CD14-positive monocyte (primary cell): ENCODE measurements around the gene MOB1A. TPM values are rescaled to one million over a fixed set of nuclear protein-coding genes. Genes with fewer than 3 reads are reported as not detected.
A peak's percentile ranks its signal among the peaks of the same experiment; 100 is the strongest.
"Not testable (repeated sequence)": the region's sequence is repeated elsewhere in the genome, so short reads cannot be mapped to it uniquely, and the experiment has no call there.

Source experiments
- DNase-seq, 3 donors: peaks; one replicate each; pipeline ENCODE4 v3.0.0-alpha.2; 2011 to 2022
- H2AFZ ChIP-seq: 2 replicates; pipeline ENCODE4 v1.6.0; 2012; ENCODE audit warnings: mild to moderate bottlenecking, low read depth, low read length, inconsistent platforms; ENCODE audit not compliant: insufficient read depth, poor library complexity, severe bottlenecking
- H3K27ac ChIP-seq, 2 donors: 1 replicate in 1 of 2; 2 replicates in 1 of 2; pipeline ENCODE4 v1.5.1; 2012 to 2013; ENCODE audit warnings: low read length in 2 of 2, control low read depth in 1 of 2, inconsistent platforms in 1 of 2, low read depth in 1 of 2, mild to moderate bottlenecking in 1 of 2
- H3K27me3 ChIP-seq, 2 donors: one replicate each; pipeline versions ENCODE4 v1.6.0 to v1.6.1; 2011 to 2013; ENCODE audit warnings: low read length in 2 of 2; ENCODE audit not compliant: control insufficient read depth in 2 of 2, insufficient read depth in 2 of 2
- H3K36me3 ChIP-seq, 2 donors: replicated peaks in 1 of 2; 1 replicate in 1 of 2; 2 replicates in 1 of 2; pipeline versions ENCODE4 v1.5.1 to v1.6.1; 2012 to 2013; ENCODE audit warnings: low read length in 2 of 2, control low read depth in 1 of 2, inconsistent platforms in 1 of 2, mild to moderate bottlenecking in 1 of 2; ENCODE audit not compliant: insufficient read depth in 2 of 2, control insufficient read depth in 1 of 2
- H3K4me1 ChIP-seq, 2 donors: 1 replicate in 1 of 2; 2 replicates in 1 of 2; pipeline versions ENCODE4 v1.5.1 to v1.6.1; 2012 to 2013; ENCODE audit warnings: low read length in 2 of 2, control low read depth in 1 of 2, inconsistent platforms in 1 of 2, mild to moderate bottlenecking in 1 of 2, moderate library complexity in 1 of 2; ENCODE audit not compliant: insufficient read depth in 2 of 2, control insufficient read depth in 1 of 2
- H3K4me2 ChIP-seq: replicated peaks from 2 replicates; pipeline ENCODE3; 2012; ENCODE audit warnings: low read length, moderate library complexity, mild to moderate bottlenecking; ENCODE audit not compliant: poor library complexity, severe bottlenecking; ENCODE audit errors: extremely low read depth
- H3K4me3 ChIP-seq, 3 experiments: fragments of 200-600 bp in 1 of 3; sonication (generic) in 1 of 3; replicated peaks in 1 of 3; 1 replicate in 2 of 3; 2 replicates in 1 of 3; pipeline ENCODE4 v1.5.1; 2011 to 2013; ENCODE audit warnings: low read length in 3 of 3, mild to moderate bottlenecking in 3 of 3, control low read depth in 2 of 3, low read depth in 2 of 3, inconsistent platforms in 1 of 3, moderate library complexity in 1 of 3
- H3K79me2 ChIP-seq: 2 replicates; pipeline ENCODE4 v1.6.0; 2012; ENCODE audit warnings: mild to moderate bottlenecking, control low read depth, inconsistent platforms, low read length, moderate library complexity; ENCODE audit not compliant: insufficient read depth
- H3K9ac ChIP-seq: 2 replicates; pipeline ENCODE4 v1.6.0; 2017; ENCODE audit warnings: low read length, mild to moderate bottlenecking; ENCODE audit not compliant: insufficient read depth, poor library complexity, severe bottlenecking
- H3K9me3 ChIP-seq, 2 donors: replicated peaks in 1 of 2; 1 replicate in 1 of 2; 2 replicates in 1 of 2; pipeline versions ENCODE4 v1.5.1 to v1.6.1; 2012 to 2013; ENCODE audit warnings: low read length in 2 of 2, control low read depth in 1 of 2; ENCODE audit not compliant: control insufficient read depth in 1 of 2, insufficient read depth in 1 of 2
- H4K20me1 ChIP-seq: 2 replicates; pipeline ENCODE4 v1.6.0; 2012; ENCODE audit warnings: mild to moderate bottlenecking, low read length, control low read depth, moderate library complexity; ENCODE audit not compliant: insufficient read depth
- H3K27ac Mint-ChIP-seq, 7 donors: one replicate each; pipeline ENCODE4 v1.8.0; 2020; ENCODE audit warnings: mild to moderate bottlenecking in 7 of 7, mixed read lengths in 7 of 7, moderate library complexity in 6 of 7, inconsistent platforms in 2 of 7
- H3K27me3 Mint-ChIP-seq, 3 donors: one replicate each; pipeline ENCODE4 v1.8.0; 2021 to 2022; ENCODE audit warnings: low read depth in 3 of 3, mild to moderate bottlenecking in 3 of 3, mixed read lengths in 3 of 3, moderate library complexity in 3 of 3, inconsistent platforms in 1 of 3
- H3K36me3 Mint-ChIP-seq, 2 donors: one replicate each; pipeline ENCODE4 v1.8.0; 2020; ENCODE audit warnings: mixed read lengths in 2 of 2, inconsistent platforms in 1 of 2, mild to moderate bottlenecking in 1 of 2
- H3K4me1 Mint-ChIP-seq: one replicate; pipeline ENCODE4 v1.8.0; 2020; ENCODE audit warnings: mild to moderate bottlenecking, mixed read lengths
- H3K4me3 Mint-ChIP-seq, 2 donors: one replicate each; pipeline ENCODE4 v1.8.0; 2020; ENCODE audit warnings: mild to moderate bottlenecking in 2 of 2, mixed read lengths in 2 of 2, moderate library complexity in 1 of 2
- H3K9me3 Mint-ChIP-seq, 7 donors: one replicate each; pipeline ENCODE4 v1.8.0; 2020 to 2022; ENCODE audit warnings: mixed read lengths in 7 of 7, mild to moderate bottlenecking in 6 of 7, moderate library complexity in 6 of 7, inconsistent platforms in 2 of 7
- WGBS: methylation state at CpG from one replicate; pipeline ENCODE4 v1.1.5; 2013; ENCODE audit warnings: missing lambda C conversion rate; ENCODE audit not compliant: insufficient coverage; 5-methylcytosine and 5-hydroxymethylcytosine counted together
- intact Hi-C, 2 donors: fragments of 100-400 bp; cut with micrococcal nuclease; formaldehyde crosslinking; loops; one replicate each; pipeline versions ENCODE4 v1.15.0 to v1.15.1; 2023
- polyA plus RNA-seq, 3 donors: library from polyadenylated mRNA; depleted of rRNA in 1 of 3; unstranded in 2 of 3; stranded (reverse) in 1 of 3; fragments of 300-500 nt in 2 of 3; fragments of >200 nt in 1 of 3; fragmentation: Illumina TruSeq in 2 of 3; gene quantifications; 1 replicate in 2 of 3; 2 replicates in 1 of 3; pipeline ENCODE4 v1.2.3, GENCODE V29; 2012 to 2021
- TF ChIP-seq, protein P1 (sequence below): fragments of 200-600 bp; IDR thresholded peaks from one replicate; pipeline ENCODE4 v1.8.0; 2022; ENCODE audit warnings: antibody characterized with exemption, mild to moderate bottlenecking

The MOB1A gene
- polyA plus RNA-seq, 3 donors, result 55.0 to 367 (median 285) TPM

DNA sequence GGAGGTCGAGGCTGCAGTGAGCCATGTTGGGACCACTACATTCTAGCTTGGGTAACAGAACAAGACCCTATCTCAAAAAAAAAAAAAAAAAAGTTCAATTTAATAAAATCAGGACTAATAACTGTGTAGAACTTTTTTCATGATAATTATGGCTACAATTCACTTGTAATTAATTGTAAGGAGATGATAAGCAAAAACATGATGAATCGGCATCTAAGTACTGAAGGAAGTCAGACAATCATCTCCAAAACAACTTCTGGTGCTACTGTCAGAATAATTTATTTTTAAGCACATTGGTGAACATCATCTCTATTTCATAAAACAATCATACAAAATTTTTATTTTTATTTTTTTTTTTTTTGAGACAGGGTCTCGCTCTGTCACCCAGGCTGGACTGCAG lies 10.0 kb upstream of the MOB1A start:
- no peak overlapping the region for H3K27ac ChIP-seq
- DNase-seq, result no peak
- no peak overlapping the region for H3K9ac ChIP-seq
- Mint-ChIP-seq H3K27ac (no peak overlapping the region), H3K9me3 (peaks cover 0 to 2% (median 0%) of the 10 kb centered on the region in 7 donors), H3K27me3 (peaks cover 0 to 8% (median 0%) of the 10 kb centered on the region in 3 donors), H3K36me3 (no peaks in the 10 kb centered on the region), H3K4me3 (no peak overlapping the region), H3K4me1 (peaks cover 44% of the 10 kb centered on the region)
- no peaks in the 10 kb centered on the region for H4K20me1 ChIP-seq
- no peak overlapping the region for H2AFZ ChIP-seq
- no peaks in the 10 kb centered on the region for H3K27me3 ChIP-seq
- TF ChIP-seq, protein P1, sequence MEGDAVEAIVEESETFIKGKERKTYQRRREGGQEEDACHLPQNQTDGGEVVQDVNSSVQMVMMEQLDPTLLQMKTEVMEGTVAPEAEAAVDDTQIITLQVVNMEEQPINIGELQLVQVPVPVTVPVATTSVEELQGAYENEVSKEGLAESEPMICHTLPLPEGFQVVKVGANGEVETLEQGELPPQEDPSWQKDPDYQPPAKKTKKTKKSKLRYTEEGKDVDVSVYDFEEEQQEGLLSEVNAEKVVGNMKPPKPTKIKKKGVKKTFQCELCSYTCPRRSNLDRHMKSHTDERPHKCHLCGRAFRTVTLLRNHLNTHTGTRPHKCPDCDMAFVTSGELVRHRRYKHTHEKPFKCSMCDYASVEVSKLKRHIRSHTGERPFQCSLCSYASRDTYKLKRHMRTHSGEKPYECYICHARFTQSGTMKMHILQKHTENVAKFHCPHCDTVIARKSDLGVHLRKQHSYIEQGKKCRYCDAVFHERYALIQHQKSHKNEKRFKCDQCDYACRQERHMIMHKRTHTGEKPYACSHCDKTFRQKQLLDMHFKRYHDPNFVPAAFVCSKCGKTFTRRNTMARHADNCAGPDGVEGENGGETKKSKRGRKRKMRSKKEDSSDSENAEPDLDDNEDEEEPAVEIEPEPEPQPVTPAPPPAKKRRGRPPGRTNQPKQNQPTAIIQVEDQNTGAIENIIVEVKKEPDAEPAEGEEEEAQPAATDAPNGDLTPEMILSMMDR, result no peak
- H3K36me3 ChIP-seq, result no peaks in the 10 kb centered on the region
- no peak overlapping the region for H3K4me2 ChIP-seq
- H3K4me3 ChIP-seq, result no peak overlapping the region
- intact Hi-C loops, result no loop called here
- peaks cover 12% of the 10 kb centered on the region for H3K79me2 ChIP-seq
- peaks cover 43 to 53% of the 10 kb centered on the region in 2 donors for H3K4me1 ChIP-seq
- H3K9me3 ChIP-seq, result no peaks in the 10 kb centered on the region
- WGBS, result 100% methylated on average over 1 of the region's 3 CpGs

DNA sequence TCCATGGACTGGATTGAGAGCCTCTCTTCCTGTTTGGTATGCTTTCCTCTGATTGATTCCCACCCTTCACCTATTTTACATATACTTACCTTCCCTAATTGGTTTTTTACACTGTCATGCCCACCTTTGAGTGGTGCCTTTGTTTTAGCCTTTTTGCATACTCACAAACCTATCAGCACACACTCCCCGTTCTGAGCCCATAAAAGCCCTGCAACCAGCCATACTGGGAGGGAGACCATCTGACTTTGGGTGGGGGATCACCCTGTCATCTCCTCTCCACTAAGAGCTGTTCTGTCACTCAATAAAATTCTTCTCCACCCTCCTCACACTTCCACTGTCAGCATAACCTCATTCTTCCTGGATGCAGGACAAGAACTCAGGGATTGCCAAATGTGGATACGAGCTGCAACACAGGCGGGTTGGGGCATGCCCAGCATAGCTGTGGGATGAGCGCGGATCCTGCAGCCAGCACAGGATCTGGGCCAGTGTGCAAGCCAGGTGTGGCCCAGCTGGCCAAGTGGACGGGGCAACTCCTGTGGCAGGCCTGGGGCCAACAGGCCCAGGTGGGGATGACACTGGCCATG lies 9.4 kb upstream of the MOB1A start:
- H3K36me3 Mint-ChIP-seq, result no peaks in the 10 kb centered on the region
- Histone ChIP-seq H3K4me2 (no peak overlapping the region), H3K9me3 (no peaks in the 10 kb centered on the region), H4K20me1 (no peaks in the 10 kb centered on the region), H3K9ac (no peak overlapping the region), H2AFZ (no peak overlapping the region), H3K4me3 (no peak overlapping the region), H3K79me2 (peaks cover 12% of the 10 kb centered on the region), H3K27ac (peak overlapping the region in 1 of 2 donors; percentile 54), H3K36me3 (no peaks in the 10 kb centered on the region), H3K27me3 (no peaks in the 10 kb centered on the region), H3K4me1 (peaks cover 49 to 59% of the 10 kb centered on the region in 2 donors)
- H3K4me3 Mint-ChIP-seq, result no peak overlapping the region
- intact Hi-C loops, result no loop called here
- H3K9me3 Mint-ChIP-seq, result peaks cover 0 to 2% (median 0%) of the 10 kb centered on the region in 7 donors
- 96% methylated on average over 5 of the region's 6 CpGs for WGBS
- H3K27ac Mint-ChIP-seq, result peak overlapping the region; percentile 6 to 74 (median 52)
- peaks cover 0 to 8% (median 0%) of the 10 kb centered on the region in 3 donors for H3K27me3 Mint-ChIP-seq
- peaks cover 47% of the 10 kb centered on the region for H3K4me1 Mint-ChIP-seq
- TF ChIP-seq, protein P1, result no peak
- DNase-seq, result no peak

DNA sequence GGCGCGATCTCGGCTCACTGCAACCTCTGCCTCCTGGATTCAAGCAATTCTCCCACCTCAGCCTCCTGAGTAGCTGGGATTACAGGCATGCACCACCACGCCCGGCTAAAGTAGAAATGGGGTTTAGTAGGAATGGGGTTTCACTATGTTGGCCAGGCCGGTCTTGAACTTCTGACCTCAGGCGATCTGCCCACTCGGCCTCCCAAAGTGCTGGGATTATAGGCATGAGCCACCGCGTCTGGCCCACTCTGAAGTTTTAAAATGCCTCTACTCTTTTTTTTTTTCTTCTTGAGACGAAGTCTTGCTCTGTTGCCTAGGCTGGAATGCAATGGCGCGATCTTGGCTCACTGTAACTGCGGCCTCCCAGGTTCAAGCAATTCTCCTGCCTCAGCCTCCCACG lies 8.0 kb upstream of the MOB1A start:
- H3K36me3 ChIP-seq, H3K27me3 ChIP-seq, H3K9me3 ChIP-seq, H3K36me3 Mint-ChIP-seq, H3K27me3 Mint-ChIP-seq, intact Hi-C loops, H4K20me1 ChIP-seq, DNase-seq, H3K4me2 ChIP-seq, H3K9me3 Mint-ChIP-seq: not testable (repeated sequence)
- peak overlapping the region in 1 of 2 donors; percentile 31 for H3K4me3 Mint-ChIP-seq
- WGBS, result 97% methylated on average over 6 of the region's 15 CpGs
- Histone ChIP-seq H3K79me2 (peaks cover 12% of the 10 kb centered on the region), H3K9ac (peak overlapping the region; percentile 75), H2AFZ (peak overlapping the region; percentile 19), H3K4me3 (peak overlapping the region in 1 of 3 experiments; percentile 55), H3K4me1 (peaks cover 61 to 72% of the 10 kb centered on the region in 2 donors), H3K27ac (peak overlapping the region; percentile 92 to 97)
- peaks cover 55% of the 10 kb centered on the region for H3K4me1 Mint-ChIP-seq
- H3K27ac Mint-ChIP-seq, result peak overlapping the region; percentile 99 to 100 (median 100)
